Activated effector memory CD4-positive, alpha-beta T cell treated with anti-CD3 and anti-CD28 coated beads, Interleukin-2, amount 50 U/mL, for 16 hours (primary cell): ENCODE data around the gene PTPN9.
"Not testable (repeated sequence)": the region's sequence is repeated elsewhere in the genome, so short reads cannot be mapped to it uniquely, and the experiment has no call there.

Experiments used
- DNase-seq: peaks from one replicate; pipeline ENCODE4 v3.0.0-alpha.2; 2020

Gene PTPN9

GRCh38 chr15:75452865-75453702 is 126.0 kb downstream of the PTPN9 start:
- DNase-seq: peak; percentile 90

- peak; percentile 92 for DNase-seq
These were observed 126.7 kb downstream of the PTPN9 start for GRCh38 chr15:75452364-75452864.

GRCh38 chr15:75451674-75452363 is 127.3 kb downstream of the PTPN9 start, which contains the start of gene SIN3A:
Gene SIN3A (minus strand): TSS chr15:75451690. CDS start chr15:75430375, 21,315 bp downstream.
- DNase-seq: peak; percentile 100

GRCh38 chr15:75451202-75451673 is 127.9 kb downstream of the PTPN9 start:
- DNase-seq: no peak

GRCh38 chr15:75450307-75451201 is 128.6 kb downstream of the PTPN9 start:
- DNase-seq: peak; percentile 99

DNA sequence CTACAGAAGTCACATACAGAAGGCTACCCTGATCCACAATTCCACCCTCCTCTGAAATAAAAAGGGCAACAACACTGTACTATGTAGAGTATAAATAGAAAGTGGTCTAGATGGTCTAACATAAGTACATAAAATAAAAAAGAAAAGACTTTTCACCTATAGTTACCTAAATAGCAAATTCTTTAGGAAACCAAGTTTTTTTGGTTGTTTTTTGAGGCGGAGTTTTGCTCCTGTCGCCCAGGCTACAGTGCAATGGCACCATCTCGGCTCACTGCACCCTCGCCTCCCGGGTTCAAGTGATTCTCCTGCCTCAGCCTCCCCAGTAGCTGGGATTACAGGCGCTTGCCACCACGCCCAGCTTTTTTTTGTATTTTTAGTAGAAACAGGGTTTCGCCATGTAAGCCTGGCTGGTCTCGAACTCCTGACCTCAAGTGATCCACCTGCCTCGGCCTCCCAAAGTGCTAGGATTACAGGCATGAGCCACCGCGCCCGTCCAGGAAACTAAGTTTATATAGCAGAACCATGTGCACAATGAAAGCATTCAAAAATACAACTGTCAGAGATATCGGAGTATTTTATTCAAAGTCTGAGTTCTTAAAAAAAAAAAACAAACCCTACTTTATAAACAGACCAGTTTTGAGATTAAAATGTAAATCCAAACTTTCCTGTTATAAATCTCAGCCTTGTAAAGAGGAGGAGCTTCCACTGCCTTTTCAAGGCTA is 129.4 kb downstream of the PTPN9 start:
- no peak for DNase-seq

- DNase-seq: not testable (repeated sequence)
These were observed 130.9 kb downstream of the PTPN9 start for GRCh38 chr15:75448171-75448570.

GRCh38 chr15:75446151-75446550 is 133.0 kb downstream of the PTPN9 start:
- peak; percentile 65 for DNase-seq

DNA sequence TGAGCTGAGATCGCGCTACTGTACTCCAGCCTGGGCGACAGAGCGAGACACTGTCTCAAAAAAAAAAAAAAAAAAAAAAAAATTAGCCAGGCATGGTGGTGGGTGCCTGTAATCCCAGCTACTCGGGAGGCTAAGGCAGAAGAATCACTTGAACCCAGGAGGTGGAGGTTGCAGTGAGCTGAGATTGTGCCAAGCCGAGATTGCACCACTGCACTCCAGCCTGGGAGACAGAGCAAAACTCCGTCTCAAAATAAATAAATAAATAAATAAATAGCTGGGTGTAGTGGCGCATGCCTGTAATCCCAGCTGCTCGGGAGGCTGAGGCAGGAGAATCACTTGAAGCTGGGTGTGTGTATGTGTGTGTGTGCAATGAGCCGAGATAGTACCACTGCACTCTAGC is 133.8 kb downstream of the PTPN9 start:
- DNase-seq: not testable (repeated sequence)

GRCh38 chr15:75443972-75444453 is 135.1 kb downstream of the PTPN9 start:
- not testable (repeated sequence) for DNase-seq

DNA sequence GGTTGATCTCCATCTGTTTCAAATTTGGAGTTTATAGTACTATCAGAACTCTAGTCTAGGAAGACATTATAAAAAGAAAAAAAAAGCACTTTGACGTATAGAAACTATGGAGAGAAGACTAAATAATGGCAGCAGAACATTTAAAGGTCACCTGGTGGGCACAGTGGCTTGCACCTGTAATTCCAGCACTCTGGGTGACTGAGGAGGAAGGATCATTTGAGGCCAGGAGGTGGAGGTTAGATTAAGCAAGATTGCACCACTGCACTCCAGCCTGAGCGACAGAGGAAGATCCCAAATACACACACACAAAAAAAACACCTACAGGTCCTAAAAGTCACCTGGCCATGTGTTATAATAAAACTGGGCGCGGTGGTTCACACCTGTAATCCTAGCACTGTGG is 141.4 kb downstream of the PTPN9 start:
- no peak for DNase-seq

- DNase-seq: no peak
These were observed 142.2 kb downstream of the PTPN9 start for GRCh38 chr15:75436881-75437280.

GRCh38 chr15:75431682-75432081 is 147.4 kb downstream of the PTPN9 start:
- no peak for DNase-seq

DNA sequence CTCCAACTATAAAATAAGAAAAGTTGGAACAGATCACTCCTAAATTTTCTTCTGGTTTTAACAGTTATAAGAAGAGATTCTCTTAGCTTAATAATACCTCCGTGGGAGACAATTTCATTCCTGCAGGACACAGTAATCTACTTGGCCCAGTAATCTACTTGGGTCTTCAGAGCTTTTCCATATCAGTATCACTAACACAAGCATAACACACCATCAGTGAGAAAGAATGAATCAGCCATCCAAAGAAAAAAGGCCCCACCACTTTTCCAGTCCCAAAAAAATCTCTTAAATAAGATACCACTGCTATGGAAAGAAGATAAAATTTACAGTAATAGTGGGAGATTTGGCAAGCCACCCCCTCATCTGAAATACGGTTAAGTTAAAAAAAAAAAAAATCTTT is 147.8 kb downstream of the PTPN9 start:
- no peak for DNase-seq

- no peak for DNase-seq
These were observed 148.9 kb downstream of the PTPN9 start for GRCh38 chr15:75430259-75430658.

DNA sequence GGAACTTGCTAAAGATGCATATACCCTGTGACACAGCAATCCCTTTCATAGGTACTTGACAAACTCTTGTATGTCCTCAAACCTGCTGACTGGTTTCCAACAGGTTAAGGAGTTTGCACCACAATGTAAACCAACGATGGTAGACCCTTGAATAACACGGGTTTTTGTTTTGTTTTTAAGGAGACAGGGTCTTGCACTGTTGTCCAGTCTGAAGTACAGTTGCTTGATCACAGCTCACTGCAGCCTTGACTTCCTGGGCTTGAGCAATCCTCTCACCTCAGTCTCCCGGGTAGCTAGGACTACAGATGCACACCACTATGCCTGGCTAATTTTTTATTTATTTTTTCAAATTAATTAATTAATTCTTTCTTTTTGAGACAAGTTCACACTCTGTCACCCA is 151.0 kb downstream of the PTPN9 start:
- DNase-seq: no peak

DNA sequence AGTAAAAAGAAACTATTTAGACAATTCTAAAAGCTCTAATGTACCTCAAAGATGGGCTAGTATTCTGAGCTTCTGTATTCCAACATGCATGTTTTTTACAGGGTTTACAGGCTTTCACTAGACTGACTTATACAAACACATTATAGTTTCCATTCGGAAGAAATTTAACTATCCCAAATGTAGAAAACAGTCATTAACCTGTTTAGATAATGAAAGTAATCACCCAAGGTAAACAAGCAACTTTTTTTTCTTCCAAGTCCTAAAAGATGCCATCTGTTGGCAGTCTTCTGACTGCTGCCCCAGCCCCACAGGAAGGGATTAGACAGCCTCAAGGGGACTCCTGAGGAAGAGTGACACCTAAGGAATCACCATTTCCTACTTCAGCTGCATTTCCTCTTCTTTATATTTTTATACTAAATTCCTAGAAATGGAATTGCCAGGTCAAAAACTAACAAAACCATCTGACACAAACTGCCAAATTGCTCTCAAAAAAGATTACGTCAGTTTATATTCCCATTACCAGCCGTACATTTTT is 153.1 kb downstream of the PTPN9 start:
- no peak for DNase-seq

- no peak for DNase-seq
These were observed 156.6 kb downstream of the PTPN9 start for GRCh38 chr15:75422554-75422953.

- no peak for DNase-seq
These were observed 158.4 kb downstream of the PTPN9 start for GRCh38 chr15:75420698-75421097.

DNA sequence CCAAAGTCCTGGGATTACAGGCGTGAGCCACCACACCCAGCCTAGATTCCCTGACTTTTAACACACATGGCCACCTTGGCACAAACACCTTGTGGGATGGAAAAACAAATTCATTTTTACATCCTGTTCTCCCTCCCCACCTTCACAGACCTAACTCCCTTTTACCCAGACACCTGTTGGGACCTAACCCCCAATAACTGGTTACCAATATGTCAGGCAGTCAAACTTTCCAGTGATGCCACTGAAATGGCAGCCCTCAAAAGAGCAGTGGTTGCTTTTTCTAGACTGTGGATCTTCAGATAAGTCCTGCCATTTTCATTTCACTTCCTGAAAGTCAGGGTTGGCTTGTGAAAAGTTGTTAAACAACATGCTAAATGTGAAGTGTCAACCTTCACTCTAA is 162.5 kb downstream of the PTPN9 start:
- no peak for DNase-seq
